NCI-H2171 (cell line): ENCODE measurements around the gene ZFYVE26.
"Not testable (repeated sequence)": the region's sequence is repeated elsewhere in the genome, so short reads cannot be mapped to it uniquely, and the experiment has no call there.

Experiments
- DNase-seq: peaks from one replicate; lab custom pipeline; 2025; lab: John Stamatoyannopoulos, UW

The ZFYVE26 gene

GRCh38 chr14:67749341-67750084 is 66.9 kb downstream of the ZFYVE26 start:
- no peak for DNase-seq

- no peak for DNase-seq
Observed at GRCh38 chr14:67748312-67748711, 68.1 kb downstream of the ZFYVE26 start.

GRCh38 chr14:67746927-67747326 is 69.5 kb downstream of the ZFYVE26 start:
- DNase-seq: no peak

- no peak for DNase-seq
Observed at GRCh38 chr14:67744046-67744445, 72.3 kb downstream of the ZFYVE26 start.

GRCh38 chr14:67738740-67739504 is 77.5 kb downstream of the ZFYVE26 start:
- DNase-seq: no peak

GRCh38 chr14:67736771-67737170 is 79.6 kb downstream of the ZFYVE26 start:
- DNase-seq: no peak

GRCh38 chr14:67735336-67736147 is 80.8 kb downstream of the ZFYVE26 start:
- no peak for DNase-seq

- no peak for DNase-seq
Observed at GRCh38 chr14:67734675-67735074, 81.7 kb downstream of the ZFYVE26 start.

- DNase-seq: no peak
Observed at GRCh38 chr14:67733616-67734015, 82.8 kb downstream of the ZFYVE26 start.

GRCh38 chr14:67729072-67729885 is 87.1 kb downstream of the ZFYVE26 start:
- DNase-seq: no peak

- DNase-seq: no peak
Observed at GRCh38 chr14:67728258-67728657, 88.1 kb downstream of the ZFYVE26 start.

- DNase-seq: no peak
Observed at GRCh38 chr14:67727361-67727760, 89.0 kb downstream of the ZFYVE26 start.

GRCh38 chr14:67725171-67725570 is 91.2 kb downstream of the ZFYVE26 start:
- DNase-seq: no peak

GRCh38 chr14:67722293-67722692 is 94.1 kb downstream of the ZFYVE26 start:
- DNase-seq: no peak

- no peak for DNase-seq
Observed at GRCh38 chr14:67721875-67722274, 94.5 kb downstream of the ZFYVE26 start.

GRCh38 chr14:67719866-67720265 is 96.5 kb downstream of the ZFYVE26 start:
- DNase-seq: no peak

GRCh38 chr14:67719385-67719784 is 97.0 kb downstream of the ZFYVE26 start:
- DNase-seq: not testable (repeated sequence)

- DNase-seq: no peak
Observed at GRCh38 chr14:67718265-67718664, 98.1 kb downstream of the ZFYVE26 start.

GRCh38 chr14:67717048-67717447 is 99.3 kb downstream of the ZFYVE26 start:
- no peak for DNase-seq

GRCh38 chr14:67710209-67710608 is 106.2 kb downstream of the ZFYVE26 start:
- DNase-seq: no peak

- not testable (repeated sequence) for DNase-seq
Observed at GRCh38 chr14:67709796-67710195, 106.6 kb downstream of the ZFYVE26 start.

GRCh38 chr14:67709346-67709745 is 107.0 kb downstream of the ZFYVE26 start:
- not testable (repeated sequence) for DNase-seq
